Measurements from ENCODE around the gene IRX4. TPM values are rescaled to one million over a fixed set of nuclear protein-coding genes. Genes with fewer than 3 reads are reported as not detected.

IRX4 gene
- total and polyA plus RNA-seq, 2 donors (not counting 1 experiment from before 2014, with no cell fraction given) = not detected

GRCh38 chr5:1875281-1875842 is 7.4 kb downstream of the IRX4 start:
- H3K27me3 ChIP-seq (ENCODE audit: control insufficient read depth, insufficient read depth, low read length) = peaks cover 61% of the 10 kb centered on the region
- H3K79me2 ChIP-seq (ENCODE audit: control insufficient read depth, insufficient read depth, low read length) = no peaks in the 10 kb centered on the region
- H3K4me3 ChIP-seq (replicated peaks in 1 of 4; ENCODE audit: control extremely low read depth in 1 of 4, insufficient read depth in 1 of 4, low read depth in 3 of 4, low read length in 4 of 4) = no peak overlapping the region
- no peaks in the 10 kb centered on the region for H4K20me1 ChIP-seq (ENCODE audit: control insufficient read depth, extremely low read depth, insufficient read depth, low read length)
- H3K9me3 ChIP-seq (ENCODE audit: control insufficient read depth, insufficient read depth, low read depth, low read length) = no peaks in the 10 kb centered on the region
- no peak overlapping the region for H2AFZ ChIP-seq (ENCODE audit: low read length)
- H3K9ac ChIP-seq (ENCODE audit: insufficient read depth, low read length) = no peak overlapping the region
- no peaks in the 10 kb centered on the region for H3K4me1 ChIP-seq (ENCODE audit: control insufficient read depth, extremely low read depth, insufficient read depth, low read length)
- no peak overlapping the region for H3K27ac ChIP-seq (ENCODE audit: insufficient read depth, low read length)
- no peaks in the 10 kb centered on the region for H3K36me3 ChIP-seq (ENCODE audit: control insufficient read depth, insufficient read depth, low read length)
- no peak for DNase-seq (ENCODE audit: low read depth in 2 of 2)
- no peak overlapping the region for H3K4me2 ChIP-seq (ENCODE audit: extremely low read depth, insufficient read depth, low read length)
- no peak for TF ChIP-seq CTCF (conservative IDR thresholded peaks at IDR 0.05 in 1 of 2, IDR thresholded peaks at IDR 0.05 in 1 of 2; ENCODE audit: low read depth in 1 of 2, low read length in 2 of 2)
- peak; percentile 70 for TF ChIP-seq EZH2 (IDR thresholded peaks at IDR 0.05; ENCODE audit: low read length, missing control alignments)

- no peak overlapping the region for H3K4me3 ChIP-seq (replicated peaks in 1 of 4; ENCODE audit: control extremely low read depth in 1 of 4, insufficient read depth in 1 of 4, low read depth in 3 of 4, low read length in 4 of 4)
- H3K27ac ChIP-seq (ENCODE audit: insufficient read depth, low read length) = no peak overlapping the region
- DNase-seq (ENCODE audit: low read depth in 2 of 2) = no peak
- no peaks in the 10 kb centered on the region for H4K20me1 ChIP-seq (ENCODE audit: control insufficient read depth, extremely low read depth, insufficient read depth, low read length)
- H3K9me3 ChIP-seq (ENCODE audit: control insufficient read depth, insufficient read depth, low read depth, low read length) = no peaks in the 10 kb centered on the region
- no peaks in the 10 kb centered on the region for H3K4me1 ChIP-seq (ENCODE audit: control insufficient read depth, extremely low read depth, insufficient read depth, low read length)
- H3K4me2 ChIP-seq (ENCODE audit: extremely low read depth, insufficient read depth, low read length) = no peak overlapping the region
- H3K79me2 ChIP-seq (ENCODE audit: control insufficient read depth, insufficient read depth, low read length) = no peaks in the 10 kb centered on the region
- no peaks in the 10 kb centered on the region for H3K36me3 ChIP-seq (ENCODE audit: control insufficient read depth, insufficient read depth, low read length)
- peak; percentile 90 for TF ChIP-seq EZH2 (IDR thresholded peaks at IDR 0.05; ENCODE audit: low read length, missing control alignments)
- no peak for TF ChIP-seq CTCF (conservative IDR thresholded peaks at IDR 0.05 in 1 of 2, IDR thresholded peaks at IDR 0.05 in 1 of 2; ENCODE audit: low read depth in 1 of 2, low read length in 2 of 2)
- no peak overlapping the region for H2AFZ ChIP-seq (ENCODE audit: low read length)
- H3K27me3 ChIP-seq (ENCODE audit: control insufficient read depth, insufficient read depth, low read length) = peaks cover 55% of the 10 kb centered on the region
- no peak overlapping the region for H3K9ac ChIP-seq (ENCODE audit: insufficient read depth, low read length)
Observed at GRCh38 chr5:1874771-1875220, 7.9 kb downstream of the IRX4 start.

GRCh38 chr5:1874348-1874747 is 8.4 kb downstream of the IRX4 start:
- TF ChIP-seq EZH2 (IDR thresholded peaks at IDR 0.05; ENCODE audit: low read length, missing control alignments) (peak; percentile 51), CTCF (conservative IDR thresholded peaks at IDR 0.05 in 1 of 2, IDR thresholded peaks at IDR 0.05 in 1 of 2; ENCODE audit: low read depth in 1 of 2, low read length in 2 of 2) (no peak)
- no peak overlapping the region for H3K4me2 ChIP-seq (ENCODE audit: extremely low read depth, insufficient read depth, low read length)
- no peak overlapping the region for H3K9ac ChIP-seq (ENCODE audit: insufficient read depth, low read length)
- H4K20me1 ChIP-seq (ENCODE audit: control insufficient read depth, extremely low read depth, insufficient read depth, low read length) = no peaks in the 10 kb centered on the region
- H3K79me2 ChIP-seq (ENCODE audit: control insufficient read depth, insufficient read depth, low read length) = no peaks in the 10 kb centered on the region
- H2AFZ ChIP-seq (ENCODE audit: low read length) = no peak overlapping the region
- H3K27me3 ChIP-seq (ENCODE audit: control insufficient read depth, insufficient read depth, low read length) = peaks cover 51% of the 10 kb centered on the region
- no peaks in the 10 kb centered on the region for H3K9me3 ChIP-seq (ENCODE audit: control insufficient read depth, insufficient read depth, low read depth, low read length)
- no peak overlapping the region for H3K4me3 ChIP-seq (replicated peaks in 1 of 4; ENCODE audit: control extremely low read depth in 1 of 4, insufficient read depth in 1 of 4, low read depth in 3 of 4, low read length in 4 of 4)
- DNase-seq (ENCODE audit: low read depth in 2 of 2) = no peak
- no peaks in the 10 kb centered on the region for H3K4me1 ChIP-seq (ENCODE audit: control insufficient read depth, extremely low read depth, insufficient read depth, low read length)
- H3K36me3 ChIP-seq (ENCODE audit: control insufficient read depth, insufficient read depth, low read length) = no peaks in the 10 kb centered on the region
- H3K27ac ChIP-seq (ENCODE audit: insufficient read depth, low read length) = no peak overlapping the region

All from fibroblast of lung (primary cell).